Stimulated activated CD8-positive, alpha-beta memory T cell treated with anti-CD3 and anti-CD28 coated beads, Interleukin-7, amount 100 ng/mL, for 48 hours (primary cell): ENCODE data around the gene ZBTB7A.
"Not testable (repeated sequence)": the region's sequence is repeated elsewhere in the genome, so short reads cannot be mapped to it uniquely, and the experiment has no call there.

Experiments
- DNase-seq, 2 donors: peaks; one replicate each; pipeline ENCODE4 v3.0.0-alpha.2; 2020; ENCODE audit warnings: low read depth in 1 of 2; ENCODE audit errors: extremely low read depth in 1 of 2

ZBTB7A gene

GRCh38 chr19:3998667-3999412 lies 67.9 kb downstream of the ZBTB7A start:
- DNase-seq, result not testable (repeated sequence)

- no peak for DNase-seq
These were observed 71.1 kb downstream of the ZBTB7A start for GRCh38 chr19:3995607-3996006.
